BJ (cell line): Measurements from ENCODE around the gene SERPINA6. TPM values are rescaled to one million over a fixed set of nuclear protein-coding genes. Genes with fewer than 3 reads are reported as not detected.

Experiments used
- CTCF ChIA-PET: fragments of 350-600 bp; formaldehyde crosslinking; extraction: SDS; loops from one replicate; lab custom pipeline; 2021; ENCODE audit warnings: antibody characterized with exemption, inconsistent platforms; lab: Yijun Ruan, JAX
- POLR2A ChIA-PET: fragments of 300-600 bp; sonication (Branson Sonifier 250); formaldehyde crosslinking; extraction: SDS; loops from one replicate; lab custom pipeline; 2021; ENCODE audit warnings: antibody characterized with exemption; lab: Charles Lee
- DNase-seq: peaks from one replicate; pipeline ENCODE4 v3.0.0-alpha.2; 2011; ENCODE audit warnings: low read depth
- H3K27me3 ChIP-seq: 2 replicates; pipeline ENCODE4 v1.6.0; 2011; ENCODE audit warnings: low read length; ENCODE audit not compliant: control insufficient read depth, insufficient read depth
- H3K36me3 ChIP-seq: 2 replicates; pipeline ENCODE4 v1.5.1; 2011; ENCODE audit warnings: low read length; ENCODE audit not compliant: control insufficient read depth, insufficient read depth
- H3K4me3 ChIP-seq: 2 replicates; pipeline ENCODE4 v1.5.1; 2011; ENCODE audit warnings: low read depth, mild to moderate bottlenecking, control low read depth, low read length
- polyA plus RNA-seq: library from polyadenylated mRNA; depleted of rRNA; stranded (reverse); fragments of >200 nt; gene quantifications from 2 replicates; pipeline ENCODE4 v1.2.3, GENCODE V29; 2011
- TF ChIP-seq, protein P1 (sequence below): IDR thresholded peaks from 2 replicates; pipeline ENCODE4 v1.5.1; 2011; ENCODE audit warnings: low read depth, mild to moderate bottlenecking, control low read depth, inconsistent platforms, low read length, moderate library complexity; ENCODE audit not compliant: insufficient read depth

The SERPINA6 gene
- polyA plus RNA-seq, 1 experiment = not detected

DNA sequence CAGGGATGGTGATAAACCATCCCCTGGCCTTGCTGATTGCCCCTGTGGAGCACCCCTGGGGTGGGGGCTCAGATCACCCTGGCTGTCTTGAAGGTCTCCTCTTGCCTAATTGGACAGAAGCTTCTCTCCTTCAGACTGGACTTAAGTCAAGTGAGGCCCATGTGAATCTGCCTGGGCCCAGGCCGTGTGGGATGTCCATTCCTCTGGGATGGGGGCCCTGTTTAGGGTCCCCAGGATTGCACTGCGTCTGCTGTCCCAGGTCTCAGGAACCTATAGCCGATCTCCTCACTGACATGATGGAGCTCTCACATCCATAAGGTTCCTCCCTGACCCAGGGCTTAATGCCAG, 45.1 kb upstream of the SERPINA6 start:
- DNase-seq = no peak
- Histone ChIP-seq H3K36me3 (no peaks in the 10 kb centered on the region), H3K27me3 (no peaks in the 10 kb centered on the region), H3K4me3 (no peak overlapping the region)
- CTCF ChIA-PET = interaction anchor here (1.2 kb wide), 1 partner anchor 43 kb away, joined by 3 read pairs; no protein-coding TSS in a partner anchor
- POLR2A ChIA-PET = no interaction called here
- TF ChIP-seq, protein P1, sequence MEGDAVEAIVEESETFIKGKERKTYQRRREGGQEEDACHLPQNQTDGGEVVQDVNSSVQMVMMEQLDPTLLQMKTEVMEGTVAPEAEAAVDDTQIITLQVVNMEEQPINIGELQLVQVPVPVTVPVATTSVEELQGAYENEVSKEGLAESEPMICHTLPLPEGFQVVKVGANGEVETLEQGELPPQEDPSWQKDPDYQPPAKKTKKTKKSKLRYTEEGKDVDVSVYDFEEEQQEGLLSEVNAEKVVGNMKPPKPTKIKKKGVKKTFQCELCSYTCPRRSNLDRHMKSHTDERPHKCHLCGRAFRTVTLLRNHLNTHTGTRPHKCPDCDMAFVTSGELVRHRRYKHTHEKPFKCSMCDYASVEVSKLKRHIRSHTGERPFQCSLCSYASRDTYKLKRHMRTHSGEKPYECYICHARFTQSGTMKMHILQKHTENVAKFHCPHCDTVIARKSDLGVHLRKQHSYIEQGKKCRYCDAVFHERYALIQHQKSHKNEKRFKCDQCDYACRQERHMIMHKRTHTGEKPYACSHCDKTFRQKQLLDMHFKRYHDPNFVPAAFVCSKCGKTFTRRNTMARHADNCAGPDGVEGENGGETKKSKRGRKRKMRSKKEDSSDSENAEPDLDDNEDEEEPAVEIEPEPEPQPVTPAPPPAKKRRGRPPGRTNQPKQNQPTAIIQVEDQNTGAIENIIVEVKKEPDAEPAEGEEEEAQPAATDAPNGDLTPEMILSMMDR = no peak

DNA sequence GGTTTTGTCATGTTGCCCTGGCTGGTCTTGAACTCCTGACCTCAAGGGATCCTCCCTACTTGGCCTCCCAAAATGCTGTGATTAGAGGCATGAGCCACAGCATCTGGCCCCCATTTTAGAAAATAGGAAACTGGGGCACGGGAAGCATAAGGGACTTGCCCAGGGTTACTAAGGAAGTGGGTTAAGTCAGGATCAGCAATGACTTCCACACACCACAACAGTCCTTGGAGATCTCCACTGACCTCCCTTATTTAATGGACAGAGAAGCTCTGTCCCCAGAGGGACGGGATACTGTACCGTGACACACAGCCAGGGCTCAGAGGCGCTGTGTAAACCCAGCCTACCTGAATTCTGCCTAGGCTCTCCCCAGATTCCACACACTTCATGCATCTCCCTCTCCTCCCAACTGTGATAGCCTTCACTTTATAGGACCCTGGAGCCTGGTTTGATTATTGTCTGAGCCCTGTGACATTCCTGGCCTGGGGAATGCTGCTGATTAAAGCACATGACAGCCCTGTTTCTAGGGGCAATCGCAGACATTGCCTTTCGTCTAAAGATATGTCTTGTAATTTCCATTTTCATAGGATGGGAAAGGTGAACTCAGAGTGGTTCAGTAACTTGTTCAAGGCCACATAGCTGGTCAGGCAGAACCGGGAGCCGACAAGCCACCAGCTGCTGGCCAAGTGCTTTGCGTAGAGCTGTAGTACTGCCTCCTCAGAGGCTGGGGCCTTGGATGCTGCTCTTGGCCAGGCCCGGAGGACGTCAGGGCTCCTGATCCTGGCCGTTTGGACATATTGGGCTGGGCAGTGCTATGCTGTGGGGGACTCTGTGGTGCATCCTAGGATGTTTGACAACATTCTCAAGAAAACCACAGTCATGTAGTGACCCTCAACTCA, 44.5 kb upstream of the SERPINA6 start:
- no peak for DNase-seq
- Histone ChIP-seq H3K27me3 (no peaks in the 10 kb centered on the region), H3K36me3 (no peaks in the 10 kb centered on the region), H3K4me3 (no peak overlapping the region)
- CTCF ChIA-PET = interaction anchor here (1.1 kb wide), 1 partner anchor 20 kb away, joined by 4 read pairs; no protein-coding TSS in a partner anchor
- POLR2A ChIA-PET = no interaction called here
- TF ChIP-seq, protein P1 = no peak

DNA sequence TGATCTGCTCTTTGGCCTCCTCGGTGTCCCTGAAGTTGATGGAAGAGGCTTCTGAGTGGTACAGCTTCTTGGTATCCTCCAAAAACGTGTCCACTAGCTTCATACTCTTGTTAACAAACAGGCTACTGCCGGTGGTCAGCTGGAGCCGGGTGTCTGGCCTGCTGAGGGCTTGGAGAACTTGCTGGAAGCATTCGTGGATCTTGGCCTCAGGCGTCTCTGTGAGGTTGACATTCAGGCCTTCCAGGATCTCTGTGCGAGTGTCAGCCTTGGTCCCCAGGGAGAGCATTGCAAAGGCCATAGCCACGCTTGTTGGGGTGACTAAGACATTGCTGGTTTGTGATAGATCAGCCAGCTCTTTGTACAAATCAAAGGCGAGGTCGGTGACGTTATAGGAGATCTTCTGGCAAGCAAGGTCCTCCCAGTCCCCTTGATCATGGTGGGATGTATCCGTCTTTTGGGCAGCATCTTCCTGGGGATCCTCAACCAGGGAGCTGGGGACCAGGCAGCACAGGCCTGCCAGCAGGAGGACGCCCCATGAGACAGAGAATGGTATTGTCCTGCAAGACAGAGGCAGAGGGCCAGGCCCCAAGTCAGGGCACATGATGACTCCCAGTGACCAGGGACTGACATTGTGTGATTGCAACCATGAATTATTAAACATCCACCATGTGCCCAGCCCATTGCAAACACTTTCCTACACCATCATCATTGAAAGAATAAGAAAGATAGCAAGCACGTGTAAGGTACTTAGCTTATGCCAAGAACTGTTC, 43.2 kb upstream of the SERPINA6 start, which contains the start of gene SERPINA2:
TSS of gene SERPINA2 (minus strand) at position 553 of the 770 bp plus-strand sequence.
- ChIA-PET POLR2A (no interaction called here), CTCF (interaction anchor here (1.1 kb wide), 1 partner anchor 18 kb away, joined by 4 read pairs; no protein-coding TSS in a partner anchor)
- no peak for DNase-seq
- TF ChIP-seq, protein P1 = no peak
- Histone ChIP-seq H3K4me3 (no peak within 1 kb of the TSS), H3K36me3 (no peaks in the 10 kb centered on the region), H3K27me3 (no peaks in the 10 kb centered on the region)

DNA sequence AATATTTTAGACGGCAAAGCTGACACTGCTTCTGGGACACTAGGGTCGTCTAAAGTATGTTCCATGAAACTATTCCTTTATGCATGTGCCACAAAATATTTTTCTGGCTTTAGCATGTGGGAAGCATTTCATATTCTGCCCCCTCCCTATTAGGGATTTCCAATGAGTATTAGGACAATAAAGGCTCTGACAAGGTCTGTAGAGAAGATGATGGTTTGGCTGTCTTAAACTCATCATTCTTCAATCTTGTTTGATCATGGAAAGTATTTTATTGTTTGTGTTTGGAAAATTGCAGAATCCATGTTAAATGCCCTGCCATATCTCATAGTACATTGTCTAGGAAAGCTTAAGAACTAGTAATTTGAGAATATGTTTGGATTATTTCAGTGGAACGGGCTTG, 42.5 kb upstream of the SERPINA6 start:
- DNase-seq = no peak
- no peaks in the 10 kb centered on the region for H3K27me3 ChIP-seq
- H3K36me3 ChIP-seq = no peaks in the 10 kb centered on the region
- ChIA-PET POLR2A (no interaction called here), CTCF (no interaction called here)
- H3K4me3 ChIP-seq = no peak overlapping the region
- TF ChIP-seq, protein P1 = no peak

DNA sequence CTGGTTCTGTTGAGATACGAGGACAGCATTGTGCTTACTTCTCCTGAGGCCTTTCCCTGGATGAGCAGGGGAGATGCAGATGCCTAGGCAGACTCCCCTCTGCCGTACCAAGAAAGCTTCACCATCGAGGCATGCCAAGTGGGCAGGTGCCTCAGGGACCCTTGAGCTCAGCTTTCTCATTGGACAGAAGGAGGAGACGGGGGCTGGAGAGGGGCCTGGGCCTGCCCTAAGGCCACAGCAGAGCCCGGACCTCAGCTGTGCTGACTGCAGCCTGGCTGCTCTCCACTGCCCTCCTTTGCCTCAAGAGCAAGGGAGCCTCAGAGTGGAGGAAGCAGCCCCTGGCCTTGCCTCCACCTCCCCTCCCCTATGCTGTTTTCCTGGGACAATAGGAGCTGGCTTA, 41.8 kb upstream of the SERPINA6 start:
- no peak overlapping the region for H3K4me3 ChIP-seq

More for the DNA sequence above, 41.8 kb upstream of the SERPINA6 start:
- H3K36me3 ChIP-seq = no peaks in the 10 kb centered on the region
- ChIA-PET CTCF (no interaction called here), POLR2A (no interaction called here)
- H3K27me3 ChIP-seq = no peaks in the 10 kb centered on the region
- no peak for DNase-seq
- TF ChIP-seq, protein P1 = no peak
